ENCODE measurements around the gene RALGPS1. TPM values are rescaled to one million over a fixed set of nuclear protein-coding genes. Genes with fewer than 3 reads are reported as not detected.

The RALGPS1 gene
- total RNA-seq, 1 donor from 2014 or later, result 30.7 TPM

DNA sequence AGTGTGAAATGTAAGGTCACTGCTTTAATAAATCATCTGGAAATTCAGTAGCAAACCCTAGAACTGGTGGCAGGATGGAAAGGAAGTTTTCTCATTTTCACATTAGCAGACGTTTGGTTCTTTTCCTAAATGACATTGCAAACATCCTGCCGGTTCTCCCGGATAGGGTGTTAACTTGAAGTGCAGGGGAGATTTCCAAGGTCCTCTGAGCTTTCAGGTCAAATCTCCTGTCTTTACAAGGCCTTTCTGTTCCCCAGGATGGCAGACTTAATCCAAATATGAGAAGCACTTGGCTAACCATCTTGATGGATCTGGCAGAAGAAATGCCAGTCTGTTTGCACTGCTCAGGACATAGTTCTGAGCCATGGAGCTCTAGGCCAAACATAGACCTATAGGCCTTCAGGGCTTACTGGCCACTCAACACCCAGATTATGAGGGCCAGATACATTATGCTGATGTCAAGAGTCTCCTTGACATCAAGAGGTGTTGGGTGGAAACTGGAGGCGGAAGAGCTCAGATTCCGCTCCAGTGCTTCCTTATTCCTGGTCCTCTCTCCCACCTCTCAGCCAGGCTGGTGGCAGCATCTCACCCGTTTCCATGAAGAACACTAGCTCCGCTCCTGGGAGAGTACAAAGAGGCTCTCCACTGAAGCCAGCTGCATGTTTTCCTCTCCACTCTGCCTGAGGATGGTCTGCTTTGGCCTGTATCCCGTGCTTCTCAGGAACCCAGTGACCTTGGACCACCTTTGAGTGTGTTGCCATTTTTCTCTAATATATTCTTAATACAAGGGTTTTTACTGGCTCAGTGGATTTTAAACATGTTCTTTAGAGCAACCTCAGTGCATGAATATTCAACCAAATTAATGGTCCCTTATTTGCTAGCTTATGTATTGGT, 61.0 kb downstream of the RALGPS1 start:
- H3K27me3 Mint-ChIP-seq (ENCODE audit: insufficient read depth, low read depth), result peaks cover 2% of the 10 kb centered on the region
- H4K20me1 ChIP-seq (ENCODE audit: low read depth), result no peaks in the 10 kb centered on the region
- H3K4me3 ChIP-seq, result no peak overlapping the region
- no peak for DNase-seq (ENCODE audit: low spot score)
- no peaks in the 10 kb centered on the region for H3K9me3 Mint-ChIP-seq
- no peaks in the 10 kb centered on the region for H3K9me3 ChIP-seq (ENCODE audit: low read depth)
- no peak overlapping the region for H3K27ac Mint-ChIP-seq
- peaks cover 3% of the 10 kb centered on the region for H3K4me1 ChIP-seq
- no peak overlapping the region for H3K4me2 ChIP-seq
- no peaks in the 10 kb centered on the region for H3K36me3 Mint-ChIP-seq
- no peak for TF ChIP-seq EZH2phosphoT487 (IDR thresholded peaks at IDR 0.05)
- TF ChIP-seq, protein P1, sequence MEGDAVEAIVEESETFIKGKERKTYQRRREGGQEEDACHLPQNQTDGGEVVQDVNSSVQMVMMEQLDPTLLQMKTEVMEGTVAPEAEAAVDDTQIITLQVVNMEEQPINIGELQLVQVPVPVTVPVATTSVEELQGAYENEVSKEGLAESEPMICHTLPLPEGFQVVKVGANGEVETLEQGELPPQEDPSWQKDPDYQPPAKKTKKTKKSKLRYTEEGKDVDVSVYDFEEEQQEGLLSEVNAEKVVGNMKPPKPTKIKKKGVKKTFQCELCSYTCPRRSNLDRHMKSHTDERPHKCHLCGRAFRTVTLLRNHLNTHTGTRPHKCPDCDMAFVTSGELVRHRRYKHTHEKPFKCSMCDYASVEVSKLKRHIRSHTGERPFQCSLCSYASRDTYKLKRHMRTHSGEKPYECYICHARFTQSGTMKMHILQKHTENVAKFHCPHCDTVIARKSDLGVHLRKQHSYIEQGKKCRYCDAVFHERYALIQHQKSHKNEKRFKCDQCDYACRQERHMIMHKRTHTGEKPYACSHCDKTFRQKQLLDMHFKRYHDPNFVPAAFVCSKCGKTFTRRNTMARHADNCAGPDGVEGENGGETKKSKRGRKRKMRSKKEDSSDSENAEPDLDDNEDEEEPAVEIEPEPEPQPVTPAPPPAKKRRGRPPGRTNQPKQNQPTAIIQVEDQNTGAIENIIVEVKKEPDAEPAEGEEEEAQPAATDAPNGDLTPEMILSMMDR (IDR thresholded peaks at IDR 0.05), result no peak
- TF ChIP-seq EZH2 (IDR thresholded peaks at IDR 0.05), result no peak
- H3K4me3 Mint-ChIP-seq, result no peak overlapping the region
- no peaks in the 10 kb centered on the region for H3F3A ChIP-seq (ENCODE audit: low read depth)
- H3K27ac ChIP-seq, result no peak overlapping the region
- no peaks in the 10 kb centered on the region for H3K4me1 Mint-ChIP-seq
- H3K79me2 ChIP-seq (ENCODE audit: low read depth), result no peaks in the 10 kb centered on the region
- no peaks in the 10 kb centered on the region for H3K36me3 ChIP-seq
- H3K9ac ChIP-seq, result no peak overlapping the region
- H2AFZ ChIP-seq (replicated peaks), result no peak overlapping the region
- no peaks in the 10 kb centered on the region for H3K27me3 ChIP-seq

DNA sequence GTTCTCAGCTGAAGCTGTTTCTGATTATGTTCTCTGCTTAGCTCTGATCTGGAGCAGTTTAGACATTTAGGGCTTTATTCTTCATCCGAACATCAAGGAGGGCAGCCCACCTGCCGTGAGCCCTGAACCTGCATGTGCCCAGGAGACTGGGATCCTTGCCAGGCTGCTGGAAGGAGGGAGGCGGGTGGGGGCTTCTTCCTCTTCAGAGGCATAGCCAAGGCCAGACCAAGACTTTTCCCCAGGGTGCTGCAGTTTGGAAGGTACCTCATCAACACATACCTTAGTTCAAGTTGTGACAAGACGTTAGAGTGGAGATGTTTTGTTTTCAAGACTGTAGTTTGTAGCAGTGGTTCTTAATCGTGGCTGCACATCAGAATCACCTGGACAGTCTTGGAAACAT, 64.9 kb downstream of the RALGPS1 start:
- H3K79me2 ChIP-seq (ENCODE audit: low read depth), result no peaks in the 10 kb centered on the region
- no peaks in the 10 kb centered on the region for H4K20me1 ChIP-seq (ENCODE audit: low read depth)
- TF ChIP-seq EZH2phosphoT487 (IDR thresholded peaks at IDR 0.05), result no peak
- TF ChIP-seq, protein P1 (IDR thresholded peaks at IDR 0.05), result no peak
- TF ChIP-seq EZH2 (IDR thresholded peaks at IDR 0.05), result no peak
- H3K27ac Mint-ChIP-seq, result no peak overlapping the region
- no peaks in the 10 kb centered on the region for H3K4me1 Mint-ChIP-seq
- no peak overlapping the region for H3K9ac ChIP-seq
- no peaks in the 10 kb centered on the region for H3K27me3 ChIP-seq
- no peak overlapping the region for H3K4me2 ChIP-seq
- no peaks in the 10 kb centered on the region for H3F3A ChIP-seq (ENCODE audit: low read depth)
- H3K9me3 Mint-ChIP-seq, result no peaks in the 10 kb centered on the region
- no peak overlapping the region for H2AFZ ChIP-seq (replicated peaks)
- H3K36me3 Mint-ChIP-seq, result peaks cover 2% of the 10 kb centered on the region
- H3K4me3 ChIP-seq, result no peak overlapping the region
- H3K4me1 ChIP-seq, result no peaks in the 10 kb centered on the region
- H3K27ac ChIP-seq, result no peak overlapping the region
- no peak for DNase-seq (ENCODE audit: low spot score)
- H3K9me3 ChIP-seq (ENCODE audit: low read depth), result no peaks in the 10 kb centered on the region
- H3K27me3 Mint-ChIP-seq (ENCODE audit: insufficient read depth, low read depth), result peaks cover 4% of the 10 kb centered on the region
- no peaks in the 10 kb centered on the region for H3K36me3 ChIP-seq
- no peak overlapping the region for H3K4me3 Mint-ChIP-seq

DNA sequence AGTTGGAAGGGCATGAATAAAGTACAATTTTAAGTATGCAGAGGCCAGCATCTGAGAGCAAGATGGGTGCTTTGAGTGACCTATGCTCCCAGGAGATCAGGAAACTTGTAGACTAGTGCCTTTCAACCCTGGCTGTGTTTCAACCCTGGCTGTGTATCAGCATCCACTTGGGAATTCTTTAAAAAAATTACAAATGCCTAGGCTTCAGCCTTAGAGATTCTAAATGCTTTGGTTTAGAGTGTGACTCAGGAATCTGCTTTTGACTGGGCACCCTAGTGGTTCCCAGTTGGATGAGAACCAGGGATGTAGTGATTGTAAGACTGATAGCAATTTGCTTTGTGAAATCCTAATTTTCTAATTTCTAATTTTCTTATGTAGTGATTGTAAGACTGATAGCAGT, 65.6 kb downstream of the RALGPS1 start:
- H3K36me3 ChIP-seq, result no peaks in the 10 kb centered on the region
- H3K27ac ChIP-seq, result no peak overlapping the region
- no peaks in the 10 kb centered on the region for H3K4me1 Mint-ChIP-seq
- no peaks in the 10 kb centered on the region for H3K4me1 ChIP-seq
- H3K27me3 Mint-ChIP-seq (ENCODE audit: insufficient read depth, low read depth), result peaks cover 3% of the 10 kb centered on the region
- peaks cover 2% of the 10 kb centered on the region for H3K36me3 Mint-ChIP-seq
- H3K27me3 ChIP-seq, result no peaks in the 10 kb centered on the region
- H3K4me3 ChIP-seq, result no peak overlapping the region
- DNase-seq (ENCODE audit: low spot score), result no peak
- TF ChIP-seq EZH2phosphoT487 (IDR thresholded peaks at IDR 0.05), result no peak
- TF ChIP-seq EZH2 (IDR thresholded peaks at IDR 0.05), result no peak
- TF ChIP-seq, protein P1 (IDR thresholded peaks at IDR 0.05), result no peak
- H3K9me3 Mint-ChIP-seq, result no peaks in the 10 kb centered on the region
- H3K79me2 ChIP-seq (ENCODE audit: low read depth), result no peaks in the 10 kb centered on the region
- no peak overlapping the region for H3K27ac Mint-ChIP-seq
- no peaks in the 10 kb centered on the region for H3F3A ChIP-seq (ENCODE audit: low read depth)
- no peaks in the 10 kb centered on the region for H4K20me1 ChIP-seq (ENCODE audit: low read depth)
- no peaks in the 10 kb centered on the region for H3K9me3 ChIP-seq (ENCODE audit: low read depth)
- H2AFZ ChIP-seq (replicated peaks), result no peak overlapping the region
- no peak overlapping the region for H3K4me3 Mint-ChIP-seq
- H3K4me2 ChIP-seq, result no peak overlapping the region
- H3K9ac ChIP-seq, result no peak overlapping the region
